Measurements from ENCODE around the gene GRM7. TPM values are rescaled to one million over a fixed set of nuclear protein-coding genes. Genes with fewer than 3 reads are reported as not detected.

The GRM7 gene
- total RNA-seq, 1 experiment from 2014 or later = 0.66 TPM

- in situ Hi-C loops (cut with HindIII; ENCODE audit: low pct_unique_long_range_greater_than_20kb, low sequenced_read_pairs) = no loop called here
- DNase-seq (ENCODE audit: low read depth, low spot score) = no peak
Measured at GRCh38 chr3:7456386-7456785, 595.5 kb downstream of the GRM7 start.

- no peak for DNase-seq (ENCODE audit: low read depth, low spot score)
- in situ Hi-C loops (cut with HindIII; ENCODE audit: low pct_unique_long_range_greater_than_20kb, low sequenced_read_pairs) = no loop called here
Measured at GRCh38 chr3:7461202-7461825, 600.4 kb downstream of the GRM7 start.

GRCh38 chr3:7469866-7470265 lies 609.0 kb downstream of the GRM7 start:
- DNase-seq (ENCODE audit: low read depth, low spot score) = no peak
- in situ Hi-C loops (cut with HindIII; ENCODE audit: low pct_unique_long_range_greater_than_20kb, low sequenced_read_pairs) = no loop called here

- DNase-seq (ENCODE audit: low read depth, low spot score) = no peak
- in situ Hi-C loops (cut with HindIII; ENCODE audit: low pct_unique_long_range_greater_than_20kb, low sequenced_read_pairs) = no loop called here
Measured at GRCh38 chr3:7484636-7485035, 623.7 kb downstream of the GRM7 start.

GRCh38 chr3:7487763-7488162 lies 626.8 kb downstream of the GRM7 start:
- in situ Hi-C loops (cut with HindIII; ENCODE audit: low pct_unique_long_range_greater_than_20kb, low sequenced_read_pairs) = no loop called here
- no peak for DNase-seq (ENCODE audit: low read depth, low spot score)

- in situ Hi-C loops (cut with HindIII; ENCODE audit: low pct_unique_long_range_greater_than_20kb, low sequenced_read_pairs) = no loop called here
- DNase-seq (ENCODE audit: low read depth, low spot score) = no peak
Measured at GRCh38 chr3:7489417-7489816, 628.5 kb downstream of the GRM7 start.

GRCh38 chr3:7498715-7499114 lies 637.8 kb downstream of the GRM7 start:
- no peak for DNase-seq (ENCODE audit: low read depth, low spot score)
- in situ Hi-C loops (cut with HindIII; ENCODE audit: low pct_unique_long_range_greater_than_20kb, low sequenced_read_pairs) = no loop called here

GRCh38 chr3:7503431-7503830 lies 642.5 kb downstream of the GRM7 start:
- in situ Hi-C loops (cut with HindIII; ENCODE audit: low pct_unique_long_range_greater_than_20kb, low sequenced_read_pairs) = no loop called here
- no peak for DNase-seq (ENCODE audit: low read depth, low spot score)

GRCh38 chr3:7504886-7505775 lies 644.2 kb downstream of the GRM7 start:
- DNase-seq (ENCODE audit: low read depth, low spot score) = no peak
- in situ Hi-C loops (cut with HindIII; ENCODE audit: low pct_unique_long_range_greater_than_20kb, low sequenced_read_pairs) = no loop called here

- in situ Hi-C loops (cut with HindIII; ENCODE audit: low pct_unique_long_range_greater_than_20kb, low sequenced_read_pairs) = no loop called here
- no peak for DNase-seq (ENCODE audit: low read depth, low spot score)
Measured at GRCh38 chr3:7506606-7507180, 645.8 kb downstream of the GRM7 start.

GRCh38 chr3:7508821-7509220 lies 647.9 kb downstream of the GRM7 start:
- DNase-seq (ENCODE audit: low read depth, low spot score) = no peak
- in situ Hi-C loops (cut with HindIII; ENCODE audit: low pct_unique_long_range_greater_than_20kb, low sequenced_read_pairs) = no loop called here

- no peak for DNase-seq (ENCODE audit: low read depth, low spot score)
- in situ Hi-C loops (cut with HindIII; ENCODE audit: low pct_unique_long_range_greater_than_20kb, low sequenced_read_pairs) = no loop called here
Measured at GRCh38 chr3:7512048-7512447, 651.1 kb downstream of the GRM7 start.

GRCh38 chr3:7518026-7518425 lies 657.1 kb downstream of the GRM7 start:
- DNase-seq (ENCODE audit: low read depth, low spot score) = no peak
- in situ Hi-C loops (cut with HindIII; ENCODE audit: low pct_unique_long_range_greater_than_20kb, low sequenced_read_pairs) = no loop called here

GRCh38 chr3:7518456-7518855 lies 657.5 kb downstream of the GRM7 start:
- no peak for DNase-seq (ENCODE audit: low read depth, low spot score)
- in situ Hi-C loops (cut with HindIII; ENCODE audit: low pct_unique_long_range_greater_than_20kb, low sequenced_read_pairs) = no loop called here

GRCh38 chr3:7520059-7520458 lies 659.1 kb downstream of the GRM7 start:
- no peak for DNase-seq (ENCODE audit: low read depth, low spot score)
- in situ Hi-C loops (cut with HindIII; ENCODE audit: low pct_unique_long_range_greater_than_20kb, low sequenced_read_pairs) = no loop called here

GRCh38 chr3:7520593-7520992 lies 659.7 kb downstream of the GRM7 start:
- no peak for DNase-seq (ENCODE audit: low read depth, low spot score)
- in situ Hi-C loops (cut with HindIII; ENCODE audit: low pct_unique_long_range_greater_than_20kb, low sequenced_read_pairs) = no loop called here

GRCh38 chr3:7536510-7536909 lies 675.6 kb downstream of the GRM7 start:
- no peak for DNase-seq (ENCODE audit: low read depth, low spot score)
- in situ Hi-C loops (cut with HindIII; ENCODE audit: low pct_unique_long_range_greater_than_20kb, low sequenced_read_pairs) = no loop called here

- in situ Hi-C loops (cut with HindIII; ENCODE audit: low pct_unique_long_range_greater_than_20kb, low sequenced_read_pairs) = no loop called here
Measured at GRCh38 chr3:7536921-7537320, 676.0 kb downstream of the GRM7 start.

More at GRCh38 chr3:7536921-7537320, 676.0 kb downstream of the GRM7 start:
- no peak for DNase-seq (ENCODE audit: low read depth, low spot score)
